ENCODE results near the gene AK2.

DNA sequence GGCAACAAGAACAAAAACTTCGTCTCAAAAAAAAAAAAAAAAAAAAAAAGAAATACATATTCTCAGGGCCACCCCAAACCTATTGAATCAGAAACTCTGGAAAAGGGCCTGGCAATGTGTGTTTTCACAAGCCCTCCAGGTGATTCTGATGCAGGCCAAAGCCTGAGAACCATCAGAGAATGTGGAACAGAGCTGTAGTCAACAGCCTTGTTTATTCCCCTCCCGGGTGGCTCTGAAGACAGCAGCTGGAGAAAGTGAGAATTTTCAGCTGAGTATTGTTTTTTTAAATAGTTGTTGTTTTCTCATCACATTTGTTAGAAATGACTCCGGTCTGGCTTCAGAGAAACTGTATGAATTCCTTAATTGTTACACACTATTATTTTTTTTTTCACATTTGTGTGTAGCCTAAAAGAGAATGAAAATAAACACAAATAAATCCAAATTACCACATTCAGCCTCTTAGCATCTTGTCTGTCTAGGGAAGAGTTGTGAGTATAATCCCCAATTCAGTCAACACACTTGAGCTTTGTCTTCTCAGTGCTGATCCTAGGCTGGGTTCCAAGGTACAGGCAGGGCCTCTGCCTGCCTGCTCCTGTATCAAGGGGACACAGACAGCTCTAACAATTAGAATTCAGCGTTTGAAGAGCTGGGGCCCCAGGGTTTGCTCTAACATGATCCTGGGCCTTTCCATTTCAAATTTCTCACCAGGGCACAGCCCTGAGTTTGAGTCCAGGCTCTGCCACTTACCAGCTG is 37.7 kb upstream of the AK2 start:
- TF ChIP-seq RAD21 (conservative IDR thresholded peaks at IDR 0.05 in 1 of 2, IDR thresholded peaks at IDR 0.05 in 1 of 2) (no peak), POLR2A (IDR thresholded peaks at IDR 0.05; ENCODE audit: low read length) (no peak), NFE2L2 (conservative IDR thresholded peaks at IDR 0.05; ENCODE audit: low read length) (no peak), JUNB (IDR thresholded peaks at IDR 0.05) (no peak), REST (IDR thresholded peaks at IDR 0.05) (no peak), JUN (IDR thresholded peaks at IDR 0.05) (no peak), USF2 (IDR thresholded peaks at IDR 0.05) (no peak), CHD2 (IDR thresholded peaks at IDR 0.05; ENCODE audit: low read length, partially characterized antibody) (no peak), PHF8 (IDR thresholded peaks at IDR 0.05; ENCODE audit: borderline replicate concordance, low read depth) (no peak), MAZ (IDR thresholded peaks at IDR 0.05; ENCODE audit: borderline replicate concordance, low read depth, low read length) (no peak), HMGXB4 (CRISPR knock-in tag; IDR thresholded peaks at IDR 0.05; ENCODE audit: borderline replicate concordance) (no peak), MAX (IDR thresholded peaks at IDR 0.05) (no peak), EHF (CRISPR knock-in tag; IDR thresholded peaks at IDR 0.05) (no peak)
- TF ChIP-seq, protein P1, sequence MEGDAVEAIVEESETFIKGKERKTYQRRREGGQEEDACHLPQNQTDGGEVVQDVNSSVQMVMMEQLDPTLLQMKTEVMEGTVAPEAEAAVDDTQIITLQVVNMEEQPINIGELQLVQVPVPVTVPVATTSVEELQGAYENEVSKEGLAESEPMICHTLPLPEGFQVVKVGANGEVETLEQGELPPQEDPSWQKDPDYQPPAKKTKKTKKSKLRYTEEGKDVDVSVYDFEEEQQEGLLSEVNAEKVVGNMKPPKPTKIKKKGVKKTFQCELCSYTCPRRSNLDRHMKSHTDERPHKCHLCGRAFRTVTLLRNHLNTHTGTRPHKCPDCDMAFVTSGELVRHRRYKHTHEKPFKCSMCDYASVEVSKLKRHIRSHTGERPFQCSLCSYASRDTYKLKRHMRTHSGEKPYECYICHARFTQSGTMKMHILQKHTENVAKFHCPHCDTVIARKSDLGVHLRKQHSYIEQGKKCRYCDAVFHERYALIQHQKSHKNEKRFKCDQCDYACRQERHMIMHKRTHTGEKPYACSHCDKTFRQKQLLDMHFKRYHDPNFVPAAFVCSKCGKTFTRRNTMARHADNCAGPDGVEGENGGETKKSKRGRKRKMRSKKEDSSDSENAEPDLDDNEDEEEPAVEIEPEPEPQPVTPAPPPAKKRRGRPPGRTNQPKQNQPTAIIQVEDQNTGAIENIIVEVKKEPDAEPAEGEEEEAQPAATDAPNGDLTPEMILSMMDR (IDR thresholded peaks at IDR 0.05): no peak

Measured in A549 (cell line).